Measurements from ENCODE around the gene GLRX3.
A peak's percentile ranks its signal among the peaks of the same experiment; 100 is the strongest.

GLRX3 gene

DNA sequence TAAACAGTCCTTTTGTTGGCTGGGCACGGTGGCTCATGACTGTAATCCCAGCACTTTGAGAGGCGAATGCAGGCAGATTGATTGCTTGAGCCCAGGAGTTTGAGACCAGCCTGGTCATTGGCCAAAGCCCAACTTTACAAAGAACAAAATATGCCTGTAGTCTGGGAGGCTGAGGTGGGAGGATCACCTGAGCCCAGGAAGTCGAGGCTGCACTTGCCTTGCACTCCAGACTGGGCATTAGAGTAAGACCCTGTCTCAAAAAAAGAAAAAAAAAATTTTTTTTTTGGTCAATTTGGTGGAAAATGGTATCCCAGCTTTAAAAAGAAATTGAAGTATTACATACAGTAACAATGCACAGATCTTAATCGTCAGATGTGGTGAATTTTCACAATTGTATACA, 4.8 kb downstream of the GLRX3 start:
- TF ChIP-seq, protein P1, sequence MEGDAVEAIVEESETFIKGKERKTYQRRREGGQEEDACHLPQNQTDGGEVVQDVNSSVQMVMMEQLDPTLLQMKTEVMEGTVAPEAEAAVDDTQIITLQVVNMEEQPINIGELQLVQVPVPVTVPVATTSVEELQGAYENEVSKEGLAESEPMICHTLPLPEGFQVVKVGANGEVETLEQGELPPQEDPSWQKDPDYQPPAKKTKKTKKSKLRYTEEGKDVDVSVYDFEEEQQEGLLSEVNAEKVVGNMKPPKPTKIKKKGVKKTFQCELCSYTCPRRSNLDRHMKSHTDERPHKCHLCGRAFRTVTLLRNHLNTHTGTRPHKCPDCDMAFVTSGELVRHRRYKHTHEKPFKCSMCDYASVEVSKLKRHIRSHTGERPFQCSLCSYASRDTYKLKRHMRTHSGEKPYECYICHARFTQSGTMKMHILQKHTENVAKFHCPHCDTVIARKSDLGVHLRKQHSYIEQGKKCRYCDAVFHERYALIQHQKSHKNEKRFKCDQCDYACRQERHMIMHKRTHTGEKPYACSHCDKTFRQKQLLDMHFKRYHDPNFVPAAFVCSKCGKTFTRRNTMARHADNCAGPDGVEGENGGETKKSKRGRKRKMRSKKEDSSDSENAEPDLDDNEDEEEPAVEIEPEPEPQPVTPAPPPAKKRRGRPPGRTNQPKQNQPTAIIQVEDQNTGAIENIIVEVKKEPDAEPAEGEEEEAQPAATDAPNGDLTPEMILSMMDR (IDR thresholded peaks at IDR 0.05; ENCODE audit: borderline replicate concordance, extremely low read depth, low read length, poor library complexity, severe bottlenecking) = no peak
- TF ChIP-seq EZH2 (IDR thresholded peaks at IDR 0.05; ENCODE audit: borderline replicate concordance, low read depth, low read length, severe bottlenecking) = no peak
- H3K79me2 ChIP-seq (ENCODE audit: insufficient read depth, low read length) = peaks cover 96% of the 10 kb centered on the region
- no peak overlapping the region for H2AFZ ChIP-seq (ENCODE audit: low read depth, low read length)
- no peak overlapping the region for H3K4me3 ChIP-seq (ENCODE audit: low read depth in 1 of 2, low read length in 2 of 2)
- no peak overlapping the region for H3K9ac ChIP-seq (ENCODE audit: low read depth, low read length)
- peaks cover 33% of the 10 kb centered on the region for H3K4me1 ChIP-seq (ENCODE audit: insufficient read depth, low read length)
- ATAC-seq (ENCODE audit: insufficient read depth, low read depth) (no peak), DNase-seq (no peak)
- peaks cover 35% of the 10 kb centered on the region for H3K36me3 ChIP-seq (ENCODE audit: insufficient read depth, low read length)
- no peaks in the 10 kb centered on the region for H3K27me3 ChIP-seq (ENCODE audit: insufficient read depth, low read length, poor library complexity)
- H3K4me2 ChIP-seq (ENCODE audit: insufficient read depth, low read length) = no peak overlapping the region
- H4K20me1 ChIP-seq (ENCODE audit: insufficient read depth, low read length) = peaks cover 68% of the 10 kb centered on the region
- H3K9me3 ChIP-seq (ENCODE audit: insufficient read depth, low read length, severe bottlenecking) = no peaks in the 10 kb centered on the region
- no peak overlapping the region for H3K27ac ChIP-seq (ENCODE audit: low read length)

DNA sequence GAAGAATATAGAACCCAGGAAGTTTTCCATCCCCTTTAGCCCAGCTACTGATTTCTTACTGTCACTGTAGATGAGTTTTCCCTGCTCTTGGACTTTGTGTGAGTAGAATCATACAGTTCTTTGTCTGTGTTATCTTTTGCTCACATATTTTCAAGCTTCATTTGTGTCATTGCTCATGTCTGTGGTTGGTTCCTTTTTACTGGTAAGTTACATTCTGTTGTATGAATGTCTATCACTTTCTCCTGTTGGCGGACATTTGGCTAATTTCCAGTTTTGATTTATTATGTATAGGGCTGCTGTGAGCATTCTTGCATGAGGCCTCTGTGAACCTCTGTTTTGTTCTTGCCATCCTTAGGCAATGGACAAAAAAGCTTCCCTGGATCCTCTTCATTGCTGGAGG, 5.3 kb downstream of the GLRX3 start:
- ATAC-seq (ENCODE audit: insufficient read depth, low read depth) (no peak), DNase-seq (no peak)
- Histone ChIP-seq H3K9ac (ENCODE audit: low read depth, low read length) (no peak overlapping the region), H3K9me3 (ENCODE audit: insufficient read depth, low read length, severe bottlenecking) (no peaks in the 10 kb centered on the region), H3K36me3 (ENCODE audit: insufficient read depth, low read length) (peaks cover 40% of the 10 kb centered on the region), H3K4me3 (ENCODE audit: low read depth in 1 of 2, low read length in 2 of 2) (no peak overlapping the region), H2AFZ (ENCODE audit: low read depth, low read length) (no peak overlapping the region), H3K27me3 (ENCODE audit: insufficient read depth, low read length, poor library complexity) (no peaks in the 10 kb centered on the region), H3K79me2 (ENCODE audit: insufficient read depth, low read length) (peaks cover 97% of the 10 kb centered on the region), H4K20me1 (ENCODE audit: insufficient read depth, low read length) (peaks cover 66% of the 10 kb centered on the region), H3K4me1 (ENCODE audit: insufficient read depth, low read length) (peaks cover 32% of the 10 kb centered on the region), H3K4me2 (ENCODE audit: insufficient read depth, low read length) (0 out of 2 replicates have a peak overlapping the region, but pooled peaks have one; percentile 11), H3K27ac (ENCODE audit: low read length) (no peak overlapping the region)
- TF ChIP-seq, protein P1 (IDR thresholded peaks at IDR 0.05; ENCODE audit: borderline replicate concordance, extremely low read depth, low read length, poor library complexity, severe bottlenecking) = no peak
- no peak for TF ChIP-seq EZH2 (IDR thresholded peaks at IDR 0.05; ENCODE audit: borderline replicate concordance, low read depth, low read length, severe bottlenecking)

DNA sequence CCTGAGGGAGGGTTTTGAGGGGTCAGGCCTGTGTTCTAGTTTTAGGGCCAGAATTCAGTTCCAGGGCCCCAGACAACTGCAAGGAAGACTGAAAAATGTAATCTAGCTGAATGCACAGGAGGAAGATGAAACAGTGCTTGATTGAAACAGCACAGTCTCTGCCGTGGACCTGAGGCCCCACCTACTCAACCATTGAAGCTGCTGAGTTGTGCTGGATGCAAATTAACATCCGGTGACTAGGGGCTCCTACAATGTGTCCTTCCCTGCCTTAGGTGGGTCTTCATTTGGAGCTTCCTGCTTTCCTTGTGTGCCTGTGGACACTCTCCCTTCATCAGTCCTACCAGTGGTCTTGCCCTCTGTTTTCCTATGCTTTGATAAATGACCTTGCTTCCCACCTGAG, 5.7 kb downstream of the GLRX3 start:
- no peak overlapping the region for H3K9ac ChIP-seq (ENCODE audit: low read depth, low read length)
- H3K27ac ChIP-seq (ENCODE audit: low read length) = no peak overlapping the region
- H3K27me3 ChIP-seq (ENCODE audit: insufficient read depth, low read length, poor library complexity) = no peaks in the 10 kb centered on the region
- DNase-seq = no peak
- peaks cover 62% of the 10 kb centered on the region for H4K20me1 ChIP-seq (ENCODE audit: insufficient read depth, low read length)
- no peak overlapping the region for H2AFZ ChIP-seq (ENCODE audit: low read depth, low read length)
- H3K4me1 ChIP-seq (ENCODE audit: insufficient read depth, low read length) = peaks cover 32% of the 10 kb centered on the region
- H3K79me2 ChIP-seq (ENCODE audit: insufficient read depth, low read length) = peaks cover 97% of the 10 kb centered on the region
- H3K4me2 ChIP-seq (ENCODE audit: insufficient read depth, low read length) = 0 out of 2 replicates have a peak overlapping the region, but pooled peaks have one; percentile 11
- H3K9me3 ChIP-seq (ENCODE audit: insufficient read depth, low read length, severe bottlenecking) = no peaks in the 10 kb centered on the region
- H3K36me3 ChIP-seq (ENCODE audit: insufficient read depth, low read length) = peaks cover 41% of the 10 kb centered on the region
- TF ChIP-seq, protein P1 (IDR thresholded peaks at IDR 0.05; ENCODE audit: borderline replicate concordance, extremely low read depth, low read length, poor library complexity, severe bottlenecking) = no peak
- no peak for TF ChIP-seq EZH2 (IDR thresholded peaks at IDR 0.05; ENCODE audit: borderline replicate concordance, low read depth, low read length, severe bottlenecking)
- no peak overlapping the region for H3K4me3 ChIP-seq (ENCODE audit: low read depth in 1 of 2, low read length in 2 of 2)
- ATAC-seq (ENCODE audit: insufficient read depth, low read depth) = no peak

DNA sequence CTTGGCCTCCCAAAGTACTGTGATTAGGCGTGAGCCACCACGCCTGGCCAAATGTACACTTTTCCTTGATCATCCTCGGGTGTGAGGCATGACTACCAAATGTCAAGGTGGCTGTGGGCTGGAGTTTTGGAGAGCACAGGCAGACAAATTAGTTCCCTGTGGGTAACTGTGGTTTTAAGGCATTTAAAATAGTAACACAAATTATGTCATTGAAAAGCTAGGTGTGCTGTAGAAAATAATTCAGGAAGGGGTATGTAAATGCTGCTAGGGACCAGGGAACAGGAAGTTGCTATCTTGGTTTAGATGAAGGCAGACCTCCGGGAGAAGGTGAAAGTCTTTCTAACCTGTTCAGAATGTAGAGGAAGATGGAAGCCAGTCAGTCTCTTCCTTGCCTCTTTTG, 9.9 kb downstream of the GLRX3 start:
- Histone ChIP-seq H3K36me3 (ENCODE audit: insufficient read depth, low read length) (peaks cover 56% of the 10 kb centered on the region), H3K79me2 (ENCODE audit: insufficient read depth, low read length) (peaks cover 93% of the 10 kb centered on the region), H3K27ac (ENCODE audit: low read length) (no peak overlapping the region), H2AFZ (ENCODE audit: low read depth, low read length) (no peak overlapping the region), H3K4me1 (ENCODE audit: insufficient read depth, low read length) (no peaks in the 10 kb centered on the region), H4K20me1 (ENCODE audit: insufficient read depth, low read length) (peaks cover 38% of the 10 kb centered on the region), H3K9me3 (ENCODE audit: insufficient read depth, low read length, severe bottlenecking) (no peaks in the 10 kb centered on the region), H3K27me3 (ENCODE audit: insufficient read depth, low read length, poor library complexity) (no peaks in the 10 kb centered on the region), H3K4me3 (ENCODE audit: low read depth in 1 of 2, low read length in 2 of 2) (no peak overlapping the region), H3K4me2 (ENCODE audit: insufficient read depth, low read length) (no peak overlapping the region), H3K9ac (ENCODE audit: low read depth, low read length) (no peak overlapping the region)
- no peak for ATAC-seq (ENCODE audit: insufficient read depth, low read depth)
- DNase-seq = no peak
- TF ChIP-seq, protein P1 (IDR thresholded peaks at IDR 0.05; ENCODE audit: borderline replicate concordance, extremely low read depth, low read length, poor library complexity, severe bottlenecking) = no peak
- TF ChIP-seq EZH2 (IDR thresholded peaks at IDR 0.05; ENCODE audit: borderline replicate concordance, low read depth, low read length, severe bottlenecking) = no peak
